ENCODE measurements around the gene TTC39C.

TTC39C gene

DNA sequence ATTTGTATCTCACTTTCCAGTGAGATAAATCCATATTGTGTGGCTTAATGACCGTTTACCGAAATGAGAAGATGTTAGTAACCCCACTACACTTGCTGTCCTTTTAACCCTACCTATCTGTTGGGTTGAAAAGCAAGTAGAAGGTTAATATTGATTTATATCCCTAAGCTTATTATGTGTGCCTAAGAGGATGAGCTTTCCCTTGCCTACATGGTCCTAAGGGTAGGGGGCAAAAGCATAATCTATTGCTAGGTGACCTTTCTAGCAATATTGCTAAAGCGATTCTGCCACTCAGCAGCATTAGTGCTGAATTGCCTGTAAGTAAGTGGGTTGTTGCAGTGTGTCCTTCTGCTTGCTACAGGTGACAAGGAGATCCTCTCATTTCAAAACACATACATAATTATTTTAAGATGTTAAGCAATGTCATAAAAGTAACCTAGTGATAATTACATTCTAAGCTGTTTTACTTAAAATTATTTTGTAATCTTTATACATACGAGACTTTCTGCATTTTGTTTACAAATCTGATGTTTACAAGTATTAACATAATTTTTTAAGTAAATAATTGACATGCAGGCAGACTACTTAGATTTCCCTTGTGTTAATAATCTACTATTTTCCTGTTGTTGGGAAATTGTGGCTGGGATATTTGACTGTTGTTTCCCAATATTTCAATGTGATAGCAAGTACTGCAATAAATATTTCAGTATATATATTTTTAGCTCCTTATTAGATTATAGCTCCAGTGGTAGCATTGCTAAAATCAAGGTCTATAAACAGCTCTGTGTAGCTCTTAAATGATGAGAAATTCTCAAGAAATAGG is 75.2 kb downstream of the TTC39C start:
- DNase-seq: no peak

DNA sequence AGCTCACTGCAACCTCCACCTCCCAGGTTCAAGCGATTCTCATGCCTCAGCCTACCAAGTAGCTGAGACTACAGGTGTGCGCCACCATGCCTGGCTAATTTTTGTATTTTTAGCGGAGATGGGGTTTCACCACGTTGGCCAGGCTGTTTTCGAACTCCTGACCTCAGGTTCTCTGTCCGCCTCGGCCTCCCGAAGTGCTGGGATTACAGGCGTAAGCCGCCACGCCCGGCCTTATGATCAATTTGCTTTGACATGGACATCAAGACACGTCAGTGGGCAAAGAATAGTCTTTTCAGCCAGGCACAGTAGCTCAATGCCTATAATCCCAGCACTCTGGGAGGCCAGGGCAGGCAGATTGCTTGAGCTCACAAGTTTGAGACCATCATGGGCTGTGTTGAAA is 76.3 kb downstream of the TTC39C start:
- no peak for DNase-seq

DNA sequence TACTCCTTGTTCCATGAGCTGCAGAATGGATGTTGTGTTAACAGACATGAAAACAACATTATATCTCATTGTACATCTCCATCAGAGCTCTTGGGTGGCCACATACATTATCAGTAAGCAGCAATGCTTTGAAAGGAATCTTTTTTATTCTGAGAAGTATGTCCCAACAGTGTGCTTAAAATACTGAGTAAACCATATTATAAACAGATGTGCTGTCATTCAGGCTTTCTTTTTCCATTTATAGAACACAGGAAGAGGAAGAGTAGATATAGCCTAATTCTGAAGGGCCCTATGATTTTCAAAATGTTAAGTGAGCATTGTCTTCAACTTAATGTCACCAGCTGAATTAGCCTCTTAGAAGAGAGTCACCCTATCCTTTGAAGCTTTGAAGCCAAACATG is 80.0 kb downstream of the TTC39C start:
- DNase-seq: no peak

DNA sequence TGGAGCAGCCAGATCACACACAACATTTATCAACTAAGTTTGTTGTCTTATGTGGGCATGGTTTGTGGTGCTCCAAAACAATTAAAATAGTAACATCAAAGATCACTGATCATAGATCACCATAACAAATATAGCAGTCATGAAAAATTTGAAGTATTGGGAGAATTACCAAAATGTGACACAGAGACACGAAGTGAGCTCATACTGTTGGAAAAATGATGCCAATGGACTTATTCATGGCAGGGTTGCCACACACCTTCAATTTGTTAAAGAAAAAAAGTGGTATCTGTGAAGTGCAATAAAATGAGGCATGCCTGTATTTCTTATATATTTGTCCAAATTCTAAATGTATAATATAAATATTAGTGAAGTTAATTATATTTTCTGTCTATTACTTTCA is 81.4 kb downstream of the TTC39C start:
- DNase-seq: no peak

DNA sequence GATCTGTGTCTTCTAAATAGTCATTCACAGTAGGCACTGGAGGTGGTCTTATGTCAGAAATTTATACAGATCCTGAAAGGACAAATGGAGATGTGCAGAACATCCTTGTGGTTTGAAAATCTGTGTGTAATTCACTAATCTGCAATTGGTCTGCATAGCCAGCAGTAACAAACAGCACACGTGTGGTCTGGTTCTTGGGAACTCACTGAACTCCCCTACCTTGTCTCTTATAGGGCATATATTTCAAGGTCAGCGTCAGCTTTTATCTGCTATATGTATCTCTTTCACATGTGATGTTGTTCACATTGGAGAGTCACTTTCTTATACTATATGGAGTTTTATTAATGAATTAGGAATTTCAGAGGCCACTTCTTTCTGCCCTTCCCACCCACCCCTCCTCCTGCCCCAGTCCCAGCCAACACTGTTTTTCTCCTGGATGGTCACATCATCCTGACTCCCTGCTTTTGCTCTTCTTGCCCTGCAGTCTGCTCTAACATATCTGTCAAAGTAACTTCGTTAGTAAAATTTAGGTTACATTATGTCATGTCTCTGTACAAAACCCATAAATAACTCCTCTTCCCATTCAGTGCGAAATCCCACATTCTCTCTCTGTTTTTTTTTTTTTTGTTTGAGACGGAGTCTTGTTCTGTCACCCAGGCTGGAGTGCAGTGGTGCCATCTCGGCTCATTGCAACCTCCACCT is 88.9 kb downstream of the TTC39C start:
- no peak for DNase-seq

DNA sequence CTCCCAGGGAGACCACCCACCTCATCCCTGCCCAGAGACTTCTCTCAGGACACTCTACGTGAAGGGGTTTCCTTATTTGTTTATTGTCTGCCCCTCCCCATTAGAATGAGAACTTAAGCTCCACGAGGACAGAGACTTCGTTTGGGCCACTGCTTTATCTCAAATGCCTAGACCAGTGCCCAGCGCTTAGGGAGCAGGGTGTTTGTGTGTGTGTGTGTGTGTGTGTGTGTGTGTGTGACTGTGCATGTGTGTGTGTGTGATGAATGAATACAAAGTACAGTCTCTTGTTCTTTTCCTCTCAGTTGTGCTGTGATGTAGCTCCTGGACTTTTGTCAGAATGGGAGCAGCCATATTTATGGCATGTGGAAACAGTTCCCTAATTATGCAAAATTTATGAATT is 89.9 kb downstream of the TTC39C start:
- no peak for DNase-seq

- DNase-seq: no peak
These were observed 94.1 kb downstream of the TTC39C start for GRCh38 chr18:24108641-24109040.

- DNase-seq: no peak
These were observed 97.4 kb downstream of the TTC39C start for GRCh38 chr18:24111936-24112335.

DNA sequence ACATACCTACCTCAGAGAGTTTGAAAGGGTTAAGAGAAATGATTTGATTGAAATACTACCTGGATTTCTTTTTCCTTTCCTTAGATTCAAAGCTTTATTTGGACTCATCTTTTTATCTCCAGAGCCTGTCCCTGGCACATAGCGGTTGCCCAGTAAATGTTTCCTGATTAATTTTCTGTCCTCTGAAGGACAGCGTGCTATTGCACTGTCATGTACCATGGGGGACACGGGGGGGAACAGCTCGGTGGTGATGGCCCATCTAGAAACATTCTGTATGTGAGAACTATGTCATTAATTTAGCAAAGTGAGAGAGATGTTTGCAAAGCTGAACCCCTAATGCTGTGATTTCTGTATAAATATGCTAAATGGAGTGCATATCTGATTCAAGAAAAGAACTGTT is 97.9 kb downstream of the TTC39C start:
- no peak for DNase-seq

DNA sequence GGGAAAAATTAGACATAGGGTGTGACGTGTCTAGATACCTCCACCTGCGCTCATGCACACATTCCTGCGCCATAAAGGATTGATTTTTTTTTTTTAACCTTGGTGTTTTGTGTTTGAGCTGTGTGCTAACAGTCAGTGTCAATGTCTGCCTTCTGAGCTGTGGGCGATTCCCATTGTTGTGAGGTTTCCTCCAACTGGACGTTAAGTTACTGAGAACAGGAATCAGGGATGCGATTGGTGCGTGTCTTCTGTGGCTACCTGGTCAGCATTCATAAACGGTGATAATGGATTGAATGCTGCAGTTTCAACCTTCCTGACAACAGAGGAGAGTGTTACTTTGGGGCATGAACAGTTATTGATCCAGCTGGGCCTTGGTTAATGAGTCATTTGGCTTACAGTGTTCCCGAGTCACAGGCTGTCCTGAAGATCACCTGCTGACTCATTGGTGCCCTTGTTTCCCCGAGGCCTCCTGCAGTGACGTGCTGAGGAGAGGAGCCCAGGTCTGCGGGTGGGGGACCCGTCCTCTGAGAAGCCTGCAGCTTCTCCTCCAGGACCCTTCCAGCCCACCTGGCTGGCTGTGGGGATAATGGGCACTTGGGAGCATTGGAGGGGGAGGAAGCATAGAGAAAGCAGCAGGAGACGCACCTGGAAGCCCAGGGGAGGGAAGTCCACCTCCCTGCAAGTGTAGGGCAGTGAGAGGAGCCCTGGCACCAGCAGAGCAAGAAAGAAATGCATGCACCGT is 98.5 kb downstream of the TTC39C start:
- DNase-seq: no peak

GRCh38 chr18:24114924-24115549 is 100.5 kb downstream of the TTC39C start:
- DNase-seq: no peak

GRCh38 chr18:24115628-24116027 is 101.1 kb downstream of the TTC39C start:
- DNase-seq: no peak

DNA sequence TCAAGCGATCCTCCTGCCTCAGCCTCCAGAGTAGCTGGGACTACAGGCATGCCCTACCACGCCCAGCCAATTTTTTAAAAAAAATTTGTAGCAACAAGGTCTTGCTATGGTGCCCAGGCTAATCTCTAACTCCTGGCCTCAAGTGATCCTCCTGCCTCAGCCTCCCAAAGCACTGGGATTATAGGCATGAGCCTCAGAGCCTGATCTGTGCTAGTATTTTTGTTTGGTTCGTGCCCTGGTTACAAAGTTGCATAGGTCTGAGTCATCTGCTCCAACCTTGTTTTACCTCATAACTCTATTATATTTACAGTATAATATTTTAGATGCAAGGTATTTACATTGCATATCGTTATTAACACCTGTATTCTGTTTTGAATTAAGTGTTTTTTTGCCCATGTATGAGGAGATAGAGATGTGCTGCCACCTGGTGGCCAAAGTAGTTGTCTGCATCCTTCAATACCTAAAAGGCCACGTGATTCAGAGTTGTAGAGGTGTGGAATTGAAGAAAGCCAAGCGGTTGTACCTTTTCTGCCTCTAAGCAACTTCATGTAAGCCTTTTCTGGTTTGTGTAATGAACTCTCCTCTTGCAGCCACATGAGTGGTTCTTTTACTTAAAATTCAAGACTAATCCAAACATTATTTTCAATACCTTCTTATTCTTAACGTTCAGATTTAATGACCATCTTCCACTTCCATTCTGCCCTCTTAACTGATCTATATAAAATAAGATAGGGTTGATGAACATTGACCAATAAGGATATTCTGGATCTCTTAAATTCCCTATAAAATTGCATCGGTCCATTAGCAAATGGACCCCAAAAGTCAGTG is 104.4 kb downstream of the TTC39C start:
- DNase-seq: peak; percentile 19

DNA sequence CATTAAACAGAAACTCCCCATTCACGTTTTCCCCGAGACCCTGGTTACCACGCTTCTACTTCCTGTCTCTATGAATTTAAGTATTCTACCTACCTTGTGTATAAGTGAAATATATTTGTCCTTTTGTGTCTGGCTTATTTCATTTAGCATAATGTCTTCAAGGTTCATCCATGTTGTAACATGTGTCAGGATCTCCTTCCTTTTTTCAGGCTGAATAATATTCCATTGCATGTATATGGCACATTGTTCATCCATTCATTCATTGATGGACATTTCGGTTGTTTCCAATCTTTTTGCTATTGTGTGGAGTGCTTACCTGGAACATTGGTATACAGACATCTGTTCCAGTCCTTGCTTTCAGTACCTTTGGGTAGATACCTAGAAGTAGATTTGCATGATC is 106.1 kb downstream of the TTC39C start:
- no peak for DNase-seq

DNA sequence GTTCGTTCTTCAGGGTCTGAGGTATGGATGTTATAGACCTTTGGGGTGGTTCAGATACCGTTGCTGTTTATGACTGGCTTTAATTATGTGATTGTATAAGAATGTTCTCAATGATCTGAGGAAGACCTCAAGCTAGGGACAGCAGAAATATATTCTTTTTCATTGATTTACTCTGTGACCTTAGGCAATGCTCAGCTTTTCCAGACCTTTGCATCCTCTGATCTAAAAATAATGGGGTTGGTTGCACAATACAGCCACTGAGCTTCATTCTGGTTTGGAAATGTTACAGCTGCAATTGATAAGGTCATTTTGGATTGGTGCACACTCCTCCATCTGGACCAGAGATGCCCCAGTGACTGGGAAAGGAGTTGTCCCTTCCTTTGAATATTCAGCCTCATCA is 107.1 kb downstream of the TTC39C start:
- no peak for DNase-seq

- no peak for DNase-seq
These were observed 111.8 kb downstream of the TTC39C start for GRCh38 chr18:24126155-24126961.

GRCh38 chr18:24127735-24128134 is 113.2 kb downstream of the TTC39C start:
- no peak for DNase-seq

DNA sequence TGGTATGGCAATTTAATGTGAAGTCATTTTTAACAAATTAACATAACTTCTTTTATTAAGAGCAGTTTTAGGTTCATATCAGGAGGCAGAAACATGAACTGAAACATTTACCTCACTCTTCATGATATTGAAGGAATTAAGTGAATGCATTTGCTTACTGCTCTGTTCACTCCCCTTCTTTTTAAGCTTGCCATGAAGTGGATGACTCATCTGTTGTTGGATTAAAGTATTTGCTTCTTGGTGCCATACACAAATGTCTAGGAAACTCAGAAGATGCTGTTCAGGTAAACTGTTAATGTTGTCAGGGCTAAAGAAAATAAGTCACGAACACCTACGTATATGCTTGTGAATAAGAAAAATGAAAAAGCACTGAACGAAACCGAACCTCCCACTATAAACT is 114.1 kb downstream of the TTC39C start:
- DNase-seq: no peak

- DNase-seq: no peak
These were observed 115.9 kb downstream of the TTC39C start for GRCh38 chr18:24130494-24130893.

DNA sequence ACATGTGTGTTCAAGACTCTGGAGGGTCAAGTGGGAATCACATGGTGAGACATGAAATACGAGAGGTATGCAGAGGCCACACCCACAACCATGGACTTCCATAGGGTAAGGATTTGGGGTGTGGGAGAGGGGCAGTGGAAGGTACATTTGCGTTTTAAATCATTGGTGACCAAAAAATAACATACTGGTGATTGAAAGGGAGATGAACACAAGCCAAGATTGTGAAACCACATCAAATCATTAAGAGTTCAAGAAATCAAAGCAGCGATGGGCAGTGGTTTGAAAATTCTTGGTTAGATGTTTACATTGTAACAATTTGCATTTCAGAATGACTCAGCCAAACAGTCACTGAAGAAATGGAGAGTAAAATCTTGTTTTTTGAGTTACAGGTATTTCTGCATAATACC is 122.4 kb downstream of the TTC39C start:
- DNase-seq: no peak

DNA sequence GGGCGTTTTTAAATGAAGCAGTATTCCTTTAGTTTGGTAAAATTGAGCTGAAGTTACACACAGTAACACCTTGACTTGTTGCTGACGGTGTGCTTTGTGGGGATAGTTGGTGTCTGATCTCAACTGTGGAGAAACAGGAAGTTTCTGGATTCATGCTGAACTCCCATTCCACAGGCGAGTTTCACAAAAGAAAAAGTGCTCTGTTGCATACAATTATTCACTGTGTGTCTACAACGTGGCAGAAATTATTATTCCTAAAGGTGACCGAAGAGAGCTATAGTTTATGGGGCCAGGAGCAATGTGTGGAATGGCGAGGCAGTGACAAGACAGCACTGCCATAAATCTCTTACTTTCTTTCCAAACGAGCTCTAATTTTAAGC is 123.8 kb downstream of the TTC39C start:
- no peak for DNase-seq

All from NCI-H2081 treated with DMSO at 0.1 percent for 48 hours (cell line).